ENCODE measurements around the gene VSTM2B. TPM values are rescaled to one million over a fixed set of nuclear protein-coding genes. Genes with fewer than 3 reads are reported as not detected.

The VSTM2B gene
- total RNA-seq, 4 donors from 2014 or later: not detected

GRCh38 chr19:29539670-29540069, 13.9 kb downstream of the VSTM2B start:
- no peak for TF ChIP-seq CTCF (IDR thresholded peaks at IDR 0.05)
- no peak for DNase-seq (ENCODE audit: low spot score)

GRCh38 chr19:29540114-29540513, 14.3 kb downstream of the VSTM2B start:
- DNase-seq (ENCODE audit: low spot score) (no peak), ATAC-seq (ENCODE audit: low FRiP score) (no peak)
- TF ChIP-seq CTCF (IDR thresholded peaks at IDR 0.05): no peak

More at GRCh38 chr19:29539670-29540069, 13.9 kb downstream of the VSTM2B start:
- ATAC-seq (ENCODE audit: low FRiP score): no peak

GRCh38 chr19:29541473-29542253, 15.9 kb downstream of the VSTM2B start:
- ATAC-seq (ENCODE audit: low FRiP score) (no peak), DNase-seq (ENCODE audit: low spot score) (no peak)
- TF ChIP-seq CTCF (IDR thresholded peaks at IDR 0.05): no peak

GRCh38 chr19:29542327-29542726, 16.5 kb downstream of the VSTM2B start:
- no peak for TF ChIP-seq CTCF (IDR thresholded peaks at IDR 0.05)
- ATAC-seq (ENCODE audit: low FRiP score) (no peak), DNase-seq (ENCODE audit: low spot score) (no peak)

- TF ChIP-seq CTCF (IDR thresholded peaks at IDR 0.05): no peak
- ATAC-seq (ENCODE audit: low FRiP score) (no peak), DNase-seq (ENCODE audit: low spot score) (no peak)
Observed at GRCh38 chr19:29542776-29543175, 17.0 kb downstream of the VSTM2B start.

- DNase-seq (ENCODE audit: low spot score) (no peak), ATAC-seq (ENCODE audit: low FRiP score) (no peak)
- no peak for TF ChIP-seq CTCF (IDR thresholded peaks at IDR 0.05)
Observed at GRCh38 chr19:29543381-29543780, 17.6 kb downstream of the VSTM2B start.

All from omental fat pad (tissue), 4 donors.